ENCODE data around the gene OPRM1.

Gene OPRM1

DNA sequence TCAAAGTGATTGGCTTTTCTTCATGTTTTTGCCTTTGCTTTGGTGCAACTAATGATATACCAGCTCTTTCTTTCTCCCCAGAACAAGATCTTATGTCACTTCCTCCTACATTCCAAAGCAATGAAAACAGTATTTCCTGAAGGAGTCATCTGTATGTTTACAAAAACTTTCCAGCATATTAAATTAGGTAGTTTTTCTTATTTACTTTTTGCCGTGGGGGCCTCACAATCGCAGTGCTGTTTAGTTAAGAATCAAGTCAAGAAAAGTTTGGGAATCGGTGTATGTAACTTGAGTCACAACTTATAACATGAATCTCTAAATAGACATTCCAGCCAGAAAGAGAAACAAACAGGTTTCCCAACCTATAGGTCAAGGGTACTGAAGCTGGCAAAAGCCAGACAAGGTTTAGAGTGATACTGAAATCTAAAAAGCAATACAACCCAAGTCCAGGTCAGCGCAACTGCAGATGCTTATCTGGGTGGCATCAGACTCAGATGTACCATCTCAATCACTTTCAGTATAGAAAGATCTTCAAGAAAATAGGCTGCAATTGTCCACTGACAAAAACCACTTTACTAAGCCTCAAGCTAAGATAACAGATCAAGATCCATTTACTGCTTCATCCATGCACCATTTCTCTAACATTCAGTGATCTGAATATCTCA lies 253.9 kb downstream of the OPRM1 start:
- TF ChIP-seq GABPA (IDR thresholded peaks at IDR 0.05; ENCODE audit: low read depth): no peak
- peak; percentile 9; the same call in 1 of the 2 replicates for TF ChIP-seq SPI1 (IDR thresholded peaks at IDR 0.05; ENCODE audit: borderline replicate concordance, low read depth)
- TF ChIP-seq REST (IDR thresholded peaks at IDR 0.05; ENCODE audit: insufficient replicate concordance, low read depth): no peak
- TF ChIP-seq CTCF (IDR thresholded peaks at IDR 0.05; ENCODE audit: insufficient read depth, low read length): no peak
- TF ChIP-seq POLR2AphosphoS5 (IDR thresholded peaks at IDR 0.05; ENCODE audit: low read depth): no peak
- no peak overlapping the region for H3K4me3 ChIP-seq (replicated peaks; ENCODE audit: insufficient read depth, low read length)
- no peak overlapping the region for H3K27ac ChIP-seq (replicated peaks)
- H3K27me3 ChIP-seq (ENCODE audit: insufficient read depth, poor library complexity, severe bottlenecking): no peaks in the 10 kb centered on the region
- DNase-seq (ENCODE audit: low read depth in 1 of 2, low spot score in 1 of 2): no peak

GRCh38 chr6:154295733-154296132 lies 256.7 kb downstream of the OPRM1 start:
- Histone ChIP-seq H3K4me3 (replicated peaks; ENCODE audit: insufficient read depth, low read length) (no peak overlapping the region), H3K27me3 (ENCODE audit: insufficient read depth, poor library complexity, severe bottlenecking) (no peaks in the 10 kb centered on the region), H3K27ac (replicated peaks) (no peak overlapping the region)
- TF ChIP-seq GABPA (IDR thresholded peaks at IDR 0.05; ENCODE audit: low read depth) (no peak), POLR2AphosphoS5 (IDR thresholded peaks at IDR 0.05; ENCODE audit: low read depth) (no peak), SPI1 (IDR thresholded peaks at IDR 0.05; ENCODE audit: borderline replicate concordance, low read depth) (no peak), REST (IDR thresholded peaks at IDR 0.05; ENCODE audit: insufficient replicate concordance, low read depth) (no peak)
- DNase-seq (ENCODE audit: low read depth in 1 of 2, low spot score in 1 of 2): no peak

Data from HL-60 (cell line).